IPS DF 4.7 (cell line): ENCODE results near the gene CST4.
"Not testable (repeated sequence)": the region's sequence is repeated elsewhere in the genome, so short reads cannot be mapped to it uniquely, and the experiment has no call there.

Source experiments
- DNase-seq: peaks from one replicate; pipeline ENCODE4 v3.0.0-alpha.2; 2013; ENCODE audit warnings: low spot score; ENCODE audit errors: extremely low read depth

The CST4 gene

GRCh38 chr20:23689399-23689690 is 507 bp upstream of the CST4 start:
- no peak for DNase-seq

- DNase-seq, result no peak
Measured at GRCh38 chr20:23687986-23688385, 852 bp downstream of the CST4 start.

- no peak for DNase-seq
Measured at GRCh38 chr20:23686046-23686750, 2.6 kb downstream of the CST4 start.

- DNase-seq, result not testable (repeated sequence)
Measured at GRCh38 chr20:23685529-23685896, 3.3 kb downstream of the CST4 start.

GRCh38 chr20:23684261-23684660 is 4.6 kb downstream of the CST4 start:
- DNase-seq, result no peak

GRCh38 chr20:23683807-23684206 is 5.0 kb downstream of the CST4 start:
- no peak for DNase-seq

GRCh38 chr20:23683281-23683680 is 5.6 kb downstream of the CST4 start:
- DNase-seq, result no peak

GRCh38 chr20:23680146-23680545 is 8.7 kb downstream of the CST4 start:
- no peak for DNase-seq

- no peak for DNase-seq
Measured at GRCh38 chr20:23679133-23680092, 9.4 kb downstream of the CST4 start.

GRCh38 chr20:23673209-23673608 is 15.6 kb downstream of the CST4 start:
- no peak for DNase-seq

- no peak for DNase-seq
Measured at GRCh38 chr20:23672158-23672557, 16.7 kb downstream of the CST4 start.

GRCh38 chr20:23671479-23671878 is 17.4 kb downstream of the CST4 start:
- no peak for DNase-seq

GRCh38 chr20:23670361-23670760 is 18.5 kb downstream of the CST4 start:
- no peak for DNase-seq

- DNase-seq, result no peak
Measured at GRCh38 chr20:23669866-23670265, 19.0 kb downstream of the CST4 start.

GRCh38 chr20:23669327-23669726 is 19.5 kb downstream of the CST4 start:
- DNase-seq, result no peak

- DNase-seq, result peak; percentile 22
Measured at GRCh38 chr20:23668477-23668951, 20.3 kb downstream of the CST4 start.

- DNase-seq, result no peak
Measured at GRCh38 chr20:23667666-23668065, 21.2 kb downstream of the CST4 start.

- no peak for DNase-seq
Measured at GRCh38 chr20:23666698-23667097, 22.1 kb downstream of the CST4 start.

- no peak for DNase-seq
Measured at GRCh38 chr20:23666189-23666588, 22.6 kb downstream of the CST4 start.

- DNase-seq, result no peak
Measured at GRCh38 chr20:23664954-23665353, 23.9 kb downstream of the CST4 start.

GRCh38 chr20:23664046-23664445 is 24.8 kb downstream of the CST4 start:
- not testable (repeated sequence) for DNase-seq

- no peak for DNase-seq
Measured at GRCh38 chr20:23663180-23663579, 25.7 kb downstream of the CST4 start.
